RCC 7860 (cell line): ENCODE data around the gene DCAF10.
"Not testable (repeated sequence)": the region's sequence is repeated elsewhere in the genome, so short reads cannot be mapped to it uniquely, and the experiment has no call there.

Experiments
- DNase-seq: peaks from one replicate; pipeline ENCODE4 v3.0.0-alpha.2; 2015; ENCODE audit warnings: low spot score
- FAIRE-seq: peaks from 2 replicates; lab custom pipeline; 2012; peaks lifted over from hg19 to GRCh38; lab: Jason Lieb, UNC

DCAF10 gene

DNA sequence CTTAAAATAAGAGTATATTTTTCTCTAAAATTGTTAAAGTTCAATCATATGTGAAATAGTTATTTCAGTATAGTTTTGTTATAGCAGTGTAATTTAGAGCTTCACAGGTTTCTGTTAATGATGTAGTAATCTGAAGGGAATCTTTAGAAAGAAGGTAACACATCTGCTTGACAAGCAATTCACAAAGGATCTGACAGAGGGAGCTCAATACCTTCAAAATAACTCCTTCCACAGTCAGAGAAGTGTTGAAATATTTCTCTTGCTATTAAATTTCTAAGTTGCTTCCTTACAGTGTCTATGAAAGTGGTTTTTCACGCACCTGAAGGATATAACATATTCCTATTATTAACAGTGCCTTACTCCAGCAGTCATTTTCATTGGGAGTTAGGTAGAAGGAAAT, 58.4 kb downstream of the DCAF10 start:
- FAIRE-seq (no peak), DNase-seq (no peak)

DNA sequence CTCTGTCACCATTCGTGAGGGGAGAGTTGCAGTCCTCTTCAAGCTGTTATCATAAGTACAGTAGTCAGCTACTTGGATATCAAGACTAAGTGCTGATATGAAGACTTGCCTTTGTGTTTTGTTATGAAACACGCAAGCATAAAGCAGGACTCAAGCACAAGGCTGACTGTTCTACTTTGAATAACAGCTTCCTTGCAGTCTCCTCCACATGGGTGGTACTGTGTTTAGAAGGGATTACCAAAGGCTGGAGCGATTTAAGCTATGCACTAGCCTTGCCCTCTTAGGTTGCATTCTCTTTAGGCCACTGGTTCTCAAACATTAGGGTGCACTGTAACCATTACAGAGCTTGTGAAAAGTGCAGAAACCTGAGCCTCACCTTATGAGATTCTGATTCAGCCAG, 61.9 kb downstream of the DCAF10 start:
- DNase-seq = no peak
- FAIRE-seq = no peak

DNA sequence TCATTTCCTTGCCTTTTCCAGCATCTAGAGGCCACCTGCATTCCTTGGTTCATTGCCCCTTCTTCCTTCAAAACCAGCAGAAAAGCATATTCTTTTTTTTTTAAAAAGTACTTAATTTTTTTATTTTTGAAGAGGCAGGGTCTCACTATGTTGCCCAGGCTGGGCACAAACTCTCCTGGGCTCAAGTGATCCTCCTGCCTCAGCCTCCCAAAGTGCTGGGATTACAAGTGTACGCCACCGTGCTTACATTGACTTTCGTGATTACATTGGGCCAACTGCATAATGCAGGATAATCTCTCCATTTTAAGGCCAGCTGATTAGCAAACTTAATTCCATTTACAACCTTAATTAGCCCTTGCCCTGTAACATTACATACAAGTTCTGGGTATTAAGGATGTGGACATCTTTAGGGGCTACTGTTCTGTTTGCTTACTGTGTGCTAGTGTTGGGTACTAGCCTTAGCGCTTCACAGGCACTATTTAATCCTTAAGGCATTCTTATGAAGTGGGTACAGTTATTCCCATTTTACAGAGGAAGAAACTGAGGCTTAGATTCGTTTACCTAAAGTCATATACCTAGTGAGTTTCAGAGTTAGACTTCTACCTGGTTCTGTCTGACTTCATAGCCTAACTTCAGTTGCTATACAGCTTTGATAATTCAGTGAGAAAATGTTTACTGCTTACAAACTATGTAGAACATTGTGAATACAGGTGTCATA, 69.6 kb downstream of the DCAF10 start:
- FAIRE-seq (no peak), DNase-seq (no peak)

DNA sequence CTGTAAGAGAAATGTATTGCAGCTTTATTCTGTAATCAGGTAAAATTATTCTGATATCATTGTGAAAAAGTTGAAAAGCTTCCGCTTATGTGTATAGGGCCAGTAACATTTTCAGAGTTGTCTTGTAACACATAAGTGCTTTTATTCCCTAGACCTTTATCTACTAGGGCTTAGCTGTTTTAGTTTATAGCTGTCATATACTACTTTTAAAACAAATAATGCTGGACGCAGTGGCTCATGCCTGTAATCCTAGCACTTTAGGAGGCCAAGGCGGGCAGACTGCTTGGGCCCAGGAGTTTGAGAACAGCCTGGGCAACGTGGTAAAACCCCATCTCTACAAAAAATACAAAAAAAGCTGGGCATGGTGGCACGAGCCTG, 70.2 kb downstream of the DCAF10 start:
- FAIRE-seq (no peak), DNase-seq (no peak)

DNA sequence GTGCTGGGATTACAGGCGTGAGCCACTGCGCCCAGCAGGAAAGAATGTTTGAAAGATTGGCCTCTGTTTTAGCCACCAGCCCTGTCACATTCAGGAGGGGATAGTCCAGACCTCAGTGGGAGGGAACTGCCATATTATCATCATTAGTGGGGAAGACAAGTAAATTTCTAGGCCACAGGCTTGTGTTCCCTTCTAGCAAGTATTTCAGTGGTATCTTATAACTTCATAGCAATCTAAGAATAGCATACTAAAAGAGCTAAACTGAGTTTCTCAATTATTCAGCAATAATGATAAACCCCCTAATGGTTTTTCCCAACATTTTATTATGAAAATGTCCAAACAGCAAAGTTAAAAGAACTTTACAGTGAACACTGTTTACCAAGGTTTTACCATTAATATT, 73.4 kb downstream of the DCAF10 start:
- FAIRE-seq (no peak), DNase-seq (no peak)

DNA sequence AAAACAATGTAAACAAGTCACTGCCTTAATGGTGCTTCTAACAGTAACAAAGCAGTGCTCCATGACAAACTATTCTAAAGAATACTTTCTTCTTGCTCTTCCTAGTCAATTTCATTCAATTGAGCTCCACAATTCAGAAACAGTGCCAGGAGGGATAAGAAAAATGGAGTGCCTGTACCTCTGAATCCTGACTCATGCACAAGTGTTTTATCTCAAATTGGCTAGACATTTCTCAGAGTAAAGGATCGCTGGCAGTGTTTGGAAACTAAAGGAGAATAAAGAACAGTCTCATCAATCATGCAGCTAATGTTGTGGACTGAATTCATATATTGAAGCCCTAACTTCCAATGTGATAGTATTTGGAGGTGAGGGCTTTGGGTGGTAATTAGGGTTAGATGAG, 75.8 kb downstream of the DCAF10 start:
- FAIRE-seq = no peak
- no peak for DNase-seq

DNA sequence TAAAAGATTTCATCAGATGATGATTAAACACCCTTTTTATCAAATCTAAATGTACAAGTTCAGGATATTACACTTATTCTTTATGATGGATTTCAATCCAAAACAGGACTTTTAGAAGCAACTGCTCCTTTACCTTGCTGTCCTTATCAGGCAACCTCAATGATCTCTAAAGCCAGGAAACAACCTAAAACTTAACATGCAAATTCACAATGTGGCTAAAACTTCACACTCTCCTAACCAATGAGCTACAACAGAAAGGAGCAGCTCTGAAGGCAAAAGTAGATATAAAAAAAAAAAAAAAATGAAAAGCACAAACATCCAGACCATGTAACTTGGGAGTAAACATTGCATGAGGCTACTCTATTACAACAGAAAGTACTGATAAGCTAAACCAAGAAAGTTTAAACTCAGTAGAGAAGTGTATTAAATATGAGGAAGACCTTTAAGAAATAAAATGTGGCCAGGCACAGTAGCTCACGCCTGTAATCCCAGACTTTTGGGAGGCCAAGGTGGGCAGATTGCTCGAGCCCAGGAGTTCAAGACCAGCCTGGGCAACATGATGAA, 80.4 kb downstream of the DCAF10 start:
- FAIRE-seq (no peak), DNase-seq (no peak)

DNA sequence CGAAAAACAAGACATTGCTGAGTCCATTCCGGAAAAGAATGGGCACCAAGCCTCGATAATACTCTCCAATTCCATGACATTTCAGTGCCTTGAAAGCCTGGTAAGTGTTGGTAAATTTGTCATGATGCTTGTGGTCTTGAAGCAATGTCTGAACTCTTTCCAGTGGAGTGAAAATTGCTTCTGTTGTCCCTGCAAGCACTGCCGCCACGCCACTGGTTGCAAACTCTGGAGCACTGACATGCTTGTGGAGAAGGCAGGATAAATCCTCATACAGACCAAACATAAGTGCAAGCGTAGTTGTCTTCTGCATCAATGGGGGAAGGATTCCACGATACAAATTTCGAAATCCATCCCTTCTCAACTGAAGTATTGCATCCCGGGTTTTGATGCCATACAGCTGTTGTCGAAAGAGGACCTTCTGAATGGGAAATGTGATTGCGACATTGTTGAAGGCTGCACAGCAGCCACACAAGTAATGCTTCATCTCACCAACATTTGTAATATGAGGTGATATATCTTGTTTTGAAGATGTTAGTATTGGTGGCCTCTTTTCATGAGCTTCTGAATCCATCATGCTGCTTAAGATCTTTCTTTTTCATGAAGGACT, 87.5 kb downstream of the DCAF10 start:
- DNase-seq, FAIRE-seq: not testable (repeated sequence)

DNA sequence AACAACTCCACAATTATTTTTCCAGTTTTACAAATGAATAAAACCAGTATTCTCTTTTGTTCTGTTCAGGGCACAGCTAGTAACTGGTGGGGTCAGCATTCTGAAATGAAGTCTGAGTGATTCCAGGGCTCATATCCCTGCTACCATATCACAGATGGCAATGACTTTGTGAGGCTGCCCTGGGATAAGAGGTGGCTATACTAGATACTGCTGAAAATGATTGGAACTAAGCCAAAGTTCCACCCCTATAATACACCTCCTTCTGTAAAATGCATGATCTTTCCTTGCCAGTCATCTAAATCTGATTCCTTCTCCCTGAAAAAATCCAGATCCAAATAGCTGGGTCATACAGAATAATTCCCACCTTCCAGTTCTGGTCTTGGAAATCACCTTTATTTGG, 88.9 kb downstream of the DCAF10 start:
- no peak for DNase-seq
- FAIRE-seq = no peak

DNA sequence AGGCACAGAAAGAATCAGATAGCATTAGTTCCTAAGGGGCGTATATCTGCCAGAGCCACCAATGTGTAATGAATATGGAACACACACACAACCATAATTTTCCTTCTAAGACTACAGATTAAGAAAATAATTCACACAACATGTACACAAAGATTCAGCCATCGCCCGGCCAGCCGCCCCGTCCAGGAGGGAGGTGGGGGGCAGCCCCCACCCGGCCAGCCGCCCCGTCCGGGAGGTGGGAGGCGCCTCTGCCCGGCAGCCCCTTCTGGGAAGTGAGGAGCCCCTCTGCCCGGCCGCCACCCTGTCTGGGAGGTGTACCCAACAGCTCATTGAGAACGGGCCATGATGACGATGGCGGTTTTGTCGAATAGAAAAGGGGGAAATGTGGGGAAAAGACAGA, 90.4 kb downstream of the DCAF10 start:
- FAIRE-seq, DNase-seq: not testable (repeated sequence)

DNA sequence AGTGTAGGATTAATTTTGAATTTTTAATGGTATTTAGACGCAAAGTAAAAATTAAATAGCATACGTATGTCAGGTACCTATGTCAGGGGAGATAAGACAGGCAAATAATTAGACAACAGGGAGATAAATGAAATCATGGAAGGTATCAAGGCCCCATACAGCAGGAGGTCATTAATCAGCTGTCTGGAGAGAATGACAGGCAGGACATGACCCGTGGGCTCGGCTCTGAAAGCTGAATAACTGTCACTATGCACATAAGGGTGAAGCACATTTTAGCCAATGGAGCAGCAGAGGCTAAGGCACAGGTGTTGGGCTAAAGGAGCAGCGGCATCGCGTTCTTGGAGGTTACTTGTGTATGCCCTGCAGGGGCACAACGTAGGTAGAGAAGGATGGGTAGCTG, 91.5 kb downstream of the DCAF10 start:
- FAIRE-seq = no peak
- DNase-seq = no peak

DNA sequence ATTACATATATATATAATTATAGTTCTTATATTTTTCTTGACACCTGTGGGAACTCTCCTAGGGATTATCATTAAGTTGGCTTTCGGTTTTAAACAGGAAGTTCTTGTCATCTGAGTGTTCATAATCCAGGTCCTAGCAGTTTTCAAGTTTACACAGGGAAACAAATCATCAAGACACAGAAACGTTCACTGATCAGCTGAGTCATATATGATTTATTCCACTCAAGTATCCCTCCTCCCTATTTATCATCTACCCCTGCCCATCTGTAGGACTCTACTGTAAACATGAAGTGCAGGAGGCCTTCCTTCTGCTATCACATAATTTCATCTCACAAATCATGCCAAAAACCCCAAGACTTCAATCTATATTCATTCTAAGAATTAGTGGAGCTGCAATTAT, 97.1 kb downstream of the DCAF10 start:
- no peak for DNase-seq

DNA sequence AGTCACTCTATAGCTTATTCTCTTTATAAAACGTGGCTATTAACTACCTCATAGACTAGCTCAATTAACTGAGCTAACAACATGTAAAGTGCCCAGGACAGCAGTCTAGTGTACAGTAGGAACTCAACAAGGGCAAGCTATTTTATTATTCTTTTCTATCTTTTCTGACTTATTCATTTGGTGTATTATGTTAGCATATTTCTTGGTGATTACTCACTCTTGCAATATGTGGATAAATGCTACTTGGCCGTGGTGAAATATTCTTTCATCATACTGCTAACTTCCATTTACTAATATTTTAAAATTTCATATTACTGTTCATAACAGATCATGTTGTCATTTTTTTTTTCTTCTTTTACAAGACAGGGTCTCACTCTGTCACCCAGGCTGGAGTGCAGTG, 98.4 kb downstream of the DCAF10 start:
- DNase-seq (no peak), FAIRE-seq (no peak)

More for the DNA sequence above, 97.1 kb downstream of the DCAF10 start:
- FAIRE-seq = no peak

DNA sequence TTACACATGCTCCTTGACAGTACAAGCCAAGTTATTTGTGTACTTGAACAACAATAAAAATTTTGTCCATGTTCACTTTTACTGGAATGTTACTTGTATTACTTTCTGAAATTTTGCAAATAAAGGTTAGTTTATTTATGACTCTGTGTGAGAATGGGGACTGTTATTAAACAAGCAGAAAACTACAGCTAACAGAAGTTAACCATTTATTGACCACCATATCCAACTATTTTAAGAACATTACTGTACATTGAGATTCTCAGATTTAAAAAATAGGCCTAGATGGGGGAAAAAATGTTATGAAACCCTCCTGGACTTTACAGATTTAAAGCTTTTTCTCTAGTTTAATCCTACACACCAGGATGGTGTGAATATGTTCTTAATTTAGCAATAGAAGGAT, 101.5 kb downstream of the DCAF10 start:
- FAIRE-seq (no peak), DNase-seq (no peak)

DNA sequence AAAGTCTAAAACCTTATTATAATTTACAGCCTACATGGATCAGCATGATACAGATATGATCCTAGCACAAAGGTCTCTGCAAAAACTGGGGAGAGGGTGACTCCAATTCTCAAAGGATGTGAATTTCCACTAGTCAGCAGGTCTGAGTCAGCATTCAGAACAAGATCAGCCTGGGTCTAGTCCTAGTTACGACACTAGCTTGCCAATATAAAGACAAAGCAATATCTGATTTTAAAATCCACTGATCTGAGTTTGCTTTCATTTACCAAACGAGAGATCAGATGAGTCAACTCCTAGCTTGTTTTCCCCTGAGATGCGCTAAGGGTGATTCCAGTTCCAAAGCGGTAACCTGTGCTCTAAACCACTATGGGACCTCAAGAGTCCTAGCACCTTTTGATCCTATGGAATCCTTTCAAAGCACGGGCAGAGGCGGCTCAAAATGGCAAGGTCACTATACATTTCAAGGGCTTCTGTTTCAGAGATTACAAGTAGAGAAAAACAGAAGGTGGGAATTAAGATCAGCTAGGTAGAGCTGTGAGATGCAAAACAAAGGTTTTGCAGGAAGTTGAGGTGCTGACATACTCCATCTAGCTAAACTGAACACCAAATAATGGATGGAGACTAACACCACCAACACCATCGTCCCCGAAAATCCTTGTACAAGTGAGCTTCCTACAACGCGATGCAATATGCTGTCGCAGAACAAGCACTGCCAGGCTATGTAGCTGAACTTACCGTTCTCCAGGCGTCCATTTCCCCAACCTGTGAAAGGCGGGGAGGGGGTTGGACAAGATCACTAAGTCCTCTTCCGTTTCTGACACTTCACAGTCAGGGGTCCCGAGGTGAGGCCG, 102.4 kb downstream of the DCAF10 start:
- FAIRE-seq (no peak), DNase-seq (peak; percentile 24)

DNA sequence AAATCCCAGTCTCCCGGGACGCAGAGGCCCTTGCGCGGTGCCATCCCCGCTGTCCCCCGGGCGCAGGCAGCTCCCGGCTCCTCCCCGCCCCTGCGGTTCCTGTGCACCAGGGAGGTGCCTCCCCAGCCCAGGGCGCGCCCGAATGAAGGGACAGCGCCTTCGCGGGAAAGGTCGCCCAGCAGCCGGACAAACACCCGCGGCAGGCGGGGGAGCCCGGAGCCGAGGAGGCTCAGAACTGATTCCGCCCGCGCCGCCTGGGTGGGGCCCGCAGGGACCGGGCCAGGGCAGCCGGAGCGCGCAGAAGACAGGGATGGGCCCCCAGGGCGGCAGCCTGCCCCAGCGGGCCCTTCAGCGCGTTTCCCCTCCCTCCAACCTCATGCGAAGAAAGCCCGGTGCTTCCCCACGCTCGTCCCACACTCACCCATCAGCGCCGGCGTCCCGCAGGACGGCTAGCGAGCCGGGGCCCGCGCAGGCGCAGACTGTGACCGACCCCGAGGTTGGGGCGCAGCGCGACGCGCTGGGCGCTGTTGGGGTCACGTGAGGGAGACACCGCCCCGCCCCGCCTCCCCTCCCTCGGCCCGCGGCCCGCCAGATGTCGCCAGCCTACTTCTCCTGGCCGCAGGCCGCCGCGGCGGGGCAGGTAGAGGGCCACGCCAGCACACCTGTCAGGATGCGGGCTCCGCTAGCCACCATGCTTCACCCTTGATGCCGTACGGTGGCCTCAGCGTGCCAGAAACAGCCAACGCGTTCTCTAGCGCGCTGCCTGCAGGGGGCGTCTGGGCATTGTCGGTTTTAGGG, 103.2 kb downstream of the DCAF10 start, which contains the start of gene SLC25A51:
SLC25A51 (minus strand) TSS at position 481 of the 798 bp plus-strand sequence. CDS start 15,577 bp downstream, outside the sequence.
- FAIRE-seq (no peak), DNase-seq (peak; percentile 71)

DNA sequence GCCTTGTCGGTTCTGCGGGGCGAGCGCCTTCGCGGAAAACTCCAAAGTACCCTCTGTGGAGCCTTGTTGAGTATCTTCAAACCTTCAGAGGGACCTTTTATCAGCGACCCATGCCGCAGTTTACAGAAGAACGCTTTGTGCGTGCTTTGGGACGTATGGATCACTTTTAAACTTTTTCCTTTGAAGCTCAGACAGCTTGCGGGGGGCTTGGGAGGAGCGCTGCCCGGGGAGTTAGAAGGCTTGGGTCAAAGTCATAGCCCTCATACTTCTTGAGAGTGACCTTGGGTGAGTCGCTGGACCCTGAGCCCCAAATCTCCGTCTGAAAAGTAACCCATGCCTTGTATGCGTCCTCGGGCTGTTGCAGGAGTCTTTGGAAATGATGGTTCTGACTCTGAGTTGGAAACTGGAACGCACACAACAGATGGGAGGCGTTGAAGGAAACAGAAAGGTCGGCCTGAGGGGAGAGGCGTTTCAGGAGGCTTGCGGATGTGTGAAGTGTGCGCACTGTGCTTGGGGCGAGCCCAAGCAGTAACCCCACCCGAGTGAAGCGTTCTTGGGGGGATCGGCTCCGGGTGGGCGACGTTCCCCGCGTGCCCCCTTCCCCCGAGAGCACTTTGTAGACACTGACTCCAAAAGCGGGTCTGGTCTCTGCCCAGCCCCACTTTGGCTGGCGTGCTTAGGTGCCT, 104.0 kb downstream of the DCAF10 start:
- no peak for DNase-seq
- no peak for FAIRE-seq

DNA sequence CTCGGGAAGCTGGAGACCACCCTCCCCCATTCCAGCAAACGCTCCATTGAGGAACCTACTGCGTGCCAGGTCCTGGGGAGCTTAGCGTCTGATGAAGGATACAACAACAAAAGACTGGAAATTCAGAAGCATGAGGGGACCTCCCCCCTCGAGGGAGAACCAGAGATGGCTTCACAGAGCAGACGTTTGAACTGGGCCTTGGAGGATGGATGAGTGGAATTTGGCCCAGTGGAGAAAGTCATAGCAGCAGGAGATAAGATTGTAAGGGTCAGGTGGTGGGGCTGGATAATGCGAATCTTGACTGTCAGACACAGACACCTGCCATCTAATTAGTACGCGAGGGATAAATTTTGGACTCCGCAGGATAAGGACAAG, 104.5 kb downstream of the DCAF10 start:
- FAIRE-seq (no peak), DNase-seq (no peak)

DNA sequence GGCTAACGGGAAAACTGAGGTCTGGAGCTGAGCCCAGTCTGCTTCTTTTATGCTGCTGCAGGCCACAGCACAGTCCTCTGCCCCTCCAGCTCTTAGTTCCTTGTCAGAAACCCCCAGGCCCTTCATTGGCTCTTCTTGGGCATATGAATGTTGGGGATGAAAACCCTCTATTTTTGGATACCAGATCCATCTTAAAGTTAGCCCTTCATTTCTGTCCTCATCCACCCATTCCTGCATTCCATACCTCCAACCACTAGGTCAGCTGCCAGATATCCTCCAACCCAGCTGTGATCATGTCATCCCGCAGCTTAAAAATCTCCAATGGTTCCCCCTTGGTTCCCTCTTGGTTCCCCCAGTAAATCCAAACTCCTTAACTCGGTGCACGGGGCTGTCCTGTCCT, 105.2 kb downstream of the DCAF10 start:
- DNase-seq = no peak
- no peak for FAIRE-seq
